ENCODE measurements around the gene HTR3E. TPM values are rescaled to one million over a fixed set of nuclear protein-coding genes. Genes with fewer than 3 reads are reported as not detected.

Gene HTR3E
- total RNA-seq, 1 donor from 2014 or later, result not detected

GRCh38 chr3:184075901-184076300 is 21.0 kb upstream of the HTR3E start:
- no peak for TF ChIP-seq CTCF (IDR thresholded peaks at IDR 0.05; ENCODE audit: insufficient read depth, low read length, severe bottlenecking)
- no peak overlapping the region for H3K4me3 ChIP-seq (ENCODE audit: low read depth, low read length)
- no peaks in the 10 kb centered on the region for H3K36me3 ChIP-seq (ENCODE audit: control insufficient read depth, insufficient read depth, low read length)
- DNase-seq (ENCODE audit: low read depth) (no peak), FAIRE-seq (no peak)
- H3K27me3 ChIP-seq (ENCODE audit: control insufficient read depth, insufficient read depth, low read length), result peaks cover 2% of the 10 kb centered on the region

GRCh38 chr3:184077881-184078280 is 19.0 kb upstream of the HTR3E start:
- TF ChIP-seq CTCF (IDR thresholded peaks at IDR 0.05; ENCODE audit: insufficient read depth, low read length, severe bottlenecking), result no peak
- H3K27me3 ChIP-seq (ENCODE audit: control insufficient read depth, insufficient read depth, low read length), result peaks cover 2% of the 10 kb centered on the region
- no peak for DNase-seq (ENCODE audit: low read depth)
- FAIRE-seq, result no peak
- no peak overlapping the region for H3K4me3 ChIP-seq (ENCODE audit: low read depth, low read length)
- H3K36me3 ChIP-seq (ENCODE audit: control insufficient read depth, insufficient read depth, low read length), result no peaks in the 10 kb centered on the region

GRCh38 chr3:184078851-184079250 is 18.0 kb upstream of the HTR3E start:
- Histone ChIP-seq H3K27me3 (ENCODE audit: control insufficient read depth, insufficient read depth, low read length) (no peaks in the 10 kb centered on the region), H3K4me3 (ENCODE audit: low read depth, low read length) (no peak overlapping the region), H3K36me3 (ENCODE audit: control insufficient read depth, insufficient read depth, low read length) (no peaks in the 10 kb centered on the region)
- TF ChIP-seq CTCF (IDR thresholded peaks at IDR 0.05; ENCODE audit: insufficient read depth, low read length, severe bottlenecking), result no peak
- FAIRE-seq (no peak), DNase-seq (ENCODE audit: low read depth) (no peak)

- H3K4me3 ChIP-seq (ENCODE audit: low read depth, low read length), result no peak overlapping the region
- H3K36me3 ChIP-seq (ENCODE audit: control insufficient read depth, insufficient read depth, low read length), result no peaks in the 10 kb centered on the region
- TF ChIP-seq CTCF (IDR thresholded peaks at IDR 0.05; ENCODE audit: insufficient read depth, low read length, severe bottlenecking), result no peak
- DNase-seq (ENCODE audit: low read depth) (no peak), FAIRE-seq (no peak)
- no peaks in the 10 kb centered on the region for H3K27me3 ChIP-seq (ENCODE audit: control insufficient read depth, insufficient read depth, low read length)
Observed at GRCh38 chr3:184081116-184081830, 15.6 kb upstream of the HTR3E start.

GRCh38 chr3:184082034-184082433 is 14.8 kb upstream of the HTR3E start:
- Histone ChIP-seq H3K36me3 (ENCODE audit: control insufficient read depth, insufficient read depth, low read length) (no peaks in the 10 kb centered on the region), H3K4me3 (ENCODE audit: low read depth, low read length) (no peak overlapping the region), H3K27me3 (ENCODE audit: control insufficient read depth, insufficient read depth, low read length) (no peaks in the 10 kb centered on the region)
- DNase-seq (ENCODE audit: low read depth) (no peak), FAIRE-seq (no peak)
- no peak for TF ChIP-seq CTCF (IDR thresholded peaks at IDR 0.05; ENCODE audit: insufficient read depth, low read length, severe bottlenecking)

GRCh38 chr3:184082465-184082864 is 14.4 kb upstream of the HTR3E start:
- TF ChIP-seq CTCF (IDR thresholded peaks at IDR 0.05; ENCODE audit: insufficient read depth, low read length, severe bottlenecking), result no peak
- peak; percentile 27 for DNase-seq (ENCODE audit: low read depth)
- Histone ChIP-seq H3K27me3 (ENCODE audit: control insufficient read depth, insufficient read depth, low read length) (no peaks in the 10 kb centered on the region), H3K36me3 (ENCODE audit: control insufficient read depth, insufficient read depth, low read length) (no peaks in the 10 kb centered on the region), H3K4me3 (ENCODE audit: low read depth, low read length) (no peak overlapping the region)
- FAIRE-seq, result no peak
